GM19240 (cell line): ENCODE measurements around the gene PURA.

Experiments
- DNase-seq: peaks from one replicate; pipeline ENCODE4 v3.0.0; 2011; ENCODE audit warnings: low spot score; ENCODE audit not compliant: insufficient read length

The PURA gene

GRCh38 chr5:140109759-140110645 is 3.9 kb upstream of the PURA start:
- no peak for DNase-seq

- no peak for DNase-seq
These were observed 3.3 kb upstream of the PURA start for GRCh38 chr5:140110646-140110957.

GRCh38 chr5:140111011-140111858 is 2.7 kb upstream of the PURA start:
- DNase-seq: no peak

- DNase-seq: no peak
These were observed 1.9 kb upstream of the PURA start for GRCh38 chr5:140111859-140112551.

- no peak for DNase-seq
These were observed 1.2 kb upstream of the PURA start for GRCh38 chr5:140112685-140113179.

- no peak for DNase-seq
These were observed 670 bp upstream of the PURA start for GRCh38 chr5:140113180-140113698.

- DNase-seq: no peak
These were observed 654 bp downstream of the PURA start for GRCh38 chr5:140114341-140115185.

- DNase-seq: no peak
These were observed 1.2 kb downstream of the PURA start for GRCh38 chr5:140115186-140115500.

GRCh38 chr5:140116716-140117115 is 2.8 kb downstream of the PURA start:
- no peak for DNase-seq

GRCh38 chr5:140117523-140117922 is 3.6 kb downstream of the PURA start:
- no peak for DNase-seq

GRCh38 chr5:140118302-140118936 is 4.5 kb downstream of the PURA start:
- no peak for DNase-seq

- DNase-seq: no peak
These were observed 11.7 kb downstream of the PURA start, which contains the start of gene IGIP for GRCh38 chr5:140125637-140126036. IGIP (plus strand) TSS chr5:140125937; CDS start chr5:140128477, 2,540 bp downstream.

- no peak for DNase-seq
These were observed 12.6 kb downstream of the PURA start for GRCh38 chr5:140126315-140127012.

GRCh38 chr5:140128376-140128775 is 14.5 kb downstream of the PURA start:
- no peak for DNase-seq

GRCh38 chr5:140130949-140131733 is 17.2 kb downstream of the PURA start:
- no peak for DNase-seq

- DNase-seq: no peak
These were observed 18.1 kb downstream of the PURA start for GRCh38 chr5:140131967-140132409.

GRCh38 chr5:140133514-140134167 is 19.7 kb downstream of the PURA start:
- DNase-seq: no peak

GRCh38 chr5:140134277-140134935 is 20.5 kb downstream of the PURA start:
- no peak for DNase-seq
